ENCODE data around the gene CASK. TPM values are rescaled to one million over a fixed set of nuclear protein-coding genes. Genes with fewer than 3 reads are reported as not detected.

Gene CASK
- total and polyA plus RNA-seq, 2 of the 13 experiments (the other 11 are each of a cell fraction or from before 2014, with no cell fraction given): 14.5 to 16.0 TPM

DNA sequence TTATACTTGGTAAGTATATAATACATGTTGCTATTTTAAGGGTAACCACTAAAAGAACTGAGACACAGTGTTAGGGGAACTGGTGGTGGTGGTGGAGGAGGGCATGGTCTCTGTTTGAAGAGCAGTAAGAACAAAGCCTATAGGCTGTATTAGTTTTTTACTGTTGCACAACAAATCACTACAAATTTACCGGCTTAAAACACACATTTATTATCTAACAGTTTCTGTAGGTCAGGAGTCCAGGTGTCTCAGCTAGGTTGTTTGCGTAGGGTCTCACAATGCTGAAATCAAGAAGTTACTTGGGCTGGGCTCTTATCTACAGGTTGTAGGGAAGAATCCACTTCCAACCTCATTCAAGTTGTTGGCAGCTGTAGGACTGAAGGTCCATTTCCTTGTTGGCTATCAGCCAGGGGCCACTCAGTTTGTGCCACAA, 52.6 kb downstream of the CASK start (continued):
- TF ChIP-seq SMAD1 (CRISPR knock-in tag; IDR thresholded peaks at IDR 0.05; ENCODE audit: borderline replicate concordance, low read depth) (no peak), RBAK (CRISPR knock-in tag; IDR thresholded peaks at IDR 0.05) (no peak), HNF4A (CRISPR knock-in tag; IDR thresholded peaks at IDR 0.05) (peak; percentile 60), ZBTB8A (CRISPR knock-in tag; IDR thresholded peaks at IDR 0.05; ENCODE audit: borderline replicate concordance, low read depth) (no peak), ZNF350 (CRISPR knock-in tag; IDR thresholded peaks at IDR 0.05; ENCODE audit: borderline replicate concordance, low read depth) (no peak), HNRNPL (IDR thresholded peaks at IDR 0.05; ENCODE audit: low read depth, low read length) (no peak), ZNF530 (CRISPR knock-in tag; IDR thresholded peaks at IDR 0.05; ENCODE audit: low read depth) (no peak), MIER2 (CRISPR knock-in tag; IDR thresholded peaks at IDR 0.05) (no peak), ZFP36 (IDR thresholded peaks at IDR 0.05; ENCODE audit: borderline replicate concordance, low read depth, low read length, partially characterized antibody) (no peak), ZNF343 (CRISPR knock-in tag; IDR thresholded peaks at IDR 0.05) (no peak), FOXP1 (IDR thresholded peaks at IDR 0.05) (no peak), FOXP1 (CRISPR knock-in tag; IDR thresholded peaks at IDR 0.05) (peak; percentile 23; the same call in 1 of the 2 replicates), KLF6 (CRISPR knock-in tag; IDR thresholded peaks at IDR 0.05) (no peak), ZBTB49 (CRISPR knock-in tag; IDR thresholded peaks at IDR 0.05; ENCODE audit: borderline replicate concordance) (no peak), ZNF430 (CRISPR knock-in tag; IDR thresholded peaks at IDR 0.05) (no peak), JARID2 (CRISPR knock-in tag; IDR thresholded peaks at IDR 0.05; ENCODE audit: insufficient replicate concordance) (no peak), EED (CRISPR knock-in tag; IDR thresholded peaks at IDR 0.05) (no peak), HNRNPUL1 (IDR thresholded peaks at IDR 0.05; ENCODE audit: low read depth, low read length) (no peak), ZSCAN29 (CRISPR knock-in tag; conservative IDR thresholded peaks at IDR 0.05) (no peak), PHF5A (CRISPR knock-in tag; IDR thresholded peaks at IDR 0.05; ENCODE audit: low read depth, unreplicated experiment) (no peak), CERS6 (CRISPR knock-in tag; IDR thresholded peaks at IDR 0.05) (no peak)
- TF ChIP-seq, protein P1, sequence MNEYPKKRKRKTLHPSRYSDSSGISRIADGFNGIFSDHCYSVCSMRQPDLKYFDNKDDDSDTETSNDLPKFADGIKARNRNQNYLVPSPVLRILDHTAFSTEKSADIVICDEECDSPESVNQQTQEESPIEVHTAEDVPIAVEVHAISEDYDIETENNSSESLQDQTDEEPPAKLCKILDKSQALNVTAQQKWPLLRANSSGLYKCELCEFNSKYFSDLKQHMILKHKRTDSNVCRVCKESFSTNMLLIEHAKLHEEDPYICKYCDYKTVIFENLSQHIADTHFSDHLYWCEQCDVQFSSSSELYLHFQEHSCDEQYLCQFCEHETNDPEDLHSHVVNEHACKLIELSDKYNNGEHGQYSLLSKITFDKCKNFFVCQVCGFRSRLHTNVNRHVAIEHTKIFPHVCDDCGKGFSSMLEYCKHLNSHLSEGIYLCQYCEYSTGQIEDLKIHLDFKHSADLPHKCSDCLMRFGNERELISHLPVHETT (CRISPR knock-in tag; conservative IDR thresholded peaks at IDR 0.05): no peak
- TF ChIP-seq, protein P2, sequence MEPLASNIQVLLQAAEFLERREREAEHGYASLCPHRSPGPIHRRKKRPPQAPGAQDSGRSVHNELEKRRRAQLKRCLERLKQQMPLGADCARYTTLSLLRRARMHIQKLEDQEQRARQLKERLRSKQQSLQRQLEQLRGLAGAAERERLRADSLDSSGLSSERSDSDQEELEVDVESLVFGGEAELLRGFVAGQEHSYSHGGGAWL (CRISPR knock-in tag; IDR thresholded peaks at IDR 0.05): no peak
- TF ChIP-seq, protein P3, sequence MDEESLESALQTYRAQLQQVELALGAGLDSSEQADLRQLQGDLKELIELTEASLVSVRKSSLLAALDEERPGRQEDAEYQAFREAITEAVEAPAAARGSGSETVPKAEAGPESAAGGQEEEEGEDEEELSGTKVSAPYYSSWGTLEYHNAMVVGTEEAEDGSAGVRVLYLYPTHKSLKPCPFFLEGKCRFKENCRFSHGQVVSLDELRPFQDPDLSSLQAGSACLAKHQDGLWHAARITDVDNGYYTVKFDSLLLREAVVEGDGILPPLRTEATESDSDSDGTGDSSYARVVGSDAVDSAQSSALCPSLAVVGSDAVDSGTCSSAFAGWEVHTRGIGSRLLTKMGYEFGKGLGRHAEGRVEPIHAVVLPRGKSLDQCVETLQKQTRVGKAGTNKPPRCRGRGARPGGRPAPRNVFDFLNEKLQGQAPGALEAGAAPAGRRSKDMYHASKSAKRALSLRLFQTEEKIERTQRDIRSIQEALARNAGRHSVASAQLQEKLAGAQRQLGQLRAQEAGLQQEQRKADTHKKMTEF (CRISPR knock-in tag; IDR thresholded peaks at IDR 0.05): 0 out of 2 replicates have a peak, but pooled peaks have one; percentile 26
- TF ChIP-seq, protein P4, sequence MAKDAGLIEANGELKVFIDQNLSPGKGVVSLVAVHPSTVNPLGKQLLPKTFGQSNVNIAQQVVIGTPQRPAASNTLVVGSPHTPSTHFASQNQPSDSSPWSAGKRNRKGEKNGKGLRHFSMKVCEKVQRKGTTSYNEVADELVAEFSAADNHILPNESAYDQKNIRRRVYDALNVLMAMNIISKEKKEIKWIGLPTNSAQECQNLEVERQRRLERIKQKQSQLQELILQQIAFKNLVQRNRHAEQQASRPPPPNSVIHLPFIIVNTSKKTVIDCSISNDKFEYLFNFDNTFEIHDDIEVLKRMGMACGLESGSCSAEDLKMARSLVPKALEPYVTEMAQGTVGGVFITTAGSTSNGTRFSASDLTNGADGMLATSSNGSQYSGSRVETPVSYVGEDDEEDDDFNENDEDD (CRISPR knock-in tag; IDR thresholded peaks at IDR 0.05; ENCODE audit: borderline replicate concordance): no peak

Measured in HepG2 (cell line).